ENCODE results near the gene BRWD1.

DNA sequence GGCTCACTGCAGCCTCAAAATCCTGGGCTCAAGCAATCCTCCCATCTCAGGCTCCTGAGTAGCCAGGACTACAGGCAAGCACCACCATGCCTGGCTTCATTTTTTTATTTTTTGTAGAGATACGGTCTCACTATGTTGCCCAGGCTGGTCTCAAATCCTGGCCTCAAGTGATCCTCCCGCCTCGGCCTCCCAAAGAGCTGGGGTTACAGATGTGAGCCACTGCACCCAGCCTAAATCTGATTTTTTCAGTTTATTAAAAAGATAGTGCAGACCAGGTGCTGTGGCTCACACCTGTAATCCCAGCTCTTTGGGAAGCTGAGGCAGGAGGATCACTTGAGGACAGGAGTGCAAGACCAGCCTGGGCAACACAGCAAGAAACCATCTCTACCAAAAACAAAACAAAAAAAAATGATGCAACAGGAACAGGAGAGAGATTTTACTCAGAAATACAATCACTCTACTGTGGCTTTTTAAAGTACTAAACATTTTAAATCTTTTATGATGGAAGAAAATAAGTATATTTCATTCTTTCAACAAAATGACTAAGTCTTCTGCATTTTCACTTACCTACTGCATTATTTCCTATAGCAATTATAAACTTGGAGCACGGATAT is 132.1 kb downstream of the BRWD1 start:
- no peak for TF ChIP-seq CTCF (IDR thresholded peaks at IDR 0.05)
- no peak for TF ChIP-seq POLR2AphosphoS5 (IDR thresholded peaks at IDR 0.05)
- no peak for TF ChIP-seq POLR2A (IDR thresholded peaks at IDR 0.05)
- no peak for TF ChIP-seq EP300 (IDR thresholded peaks at IDR 0.05)

Data from sigmoid colon (tissue), 4 donors.